Measurements from ENCODE around the gene HK3.

GRCh38 chr5:176888865-176889165 is 10.3 kb downstream of the HK3 start:
- TF ChIP-seq CTCF (IDR thresholded peaks at IDR 0.05) = no peak
- TF ChIP-seq POLR2A (IDR thresholded peaks at IDR 0.05) = no peak

All from transverse colon (tissue), 3 donors.